NCI-H460 (cell line): ENCODE measurements around the gene TFR2. TPM values are rescaled to one million over a fixed set of nuclear protein-coding genes. Genes with fewer than 3 reads are reported as not detected.

ENCODE experiments used
- DNase-seq: peaks from one replicate; pipeline ENCODE4 v3.0.0-alpha.2; 2016; ENCODE audit warnings: low read depth; ENCODE audit errors: extremely low read depth
- total RNA-seq: library from RNA; depleted of rRNA; stranded (reverse); fragments of >200 nt; shearing (Covaris generic); gene quantifications from 2 replicates; pipeline ENCODE4 v1.2.3, GENCODE V29; 2014

TFR2 gene
- total RNA-seq, 1 experiment from 2014 or later = 3.8 TPM

GRCh38 chr7:100591596-100591995, 49.8 kb downstream of the TFR2 start:
- DNase-seq = no peak

GRCh38 chr7:100590077-100590737, 51.1 kb downstream of the TFR2 start:
- no peak for DNase-seq

GRCh38 chr7:100589341-100589947, 51.9 kb downstream of the TFR2 start:
- no peak for DNase-seq

GRCh38 chr7:100588438-100588837, 52.9 kb downstream of the TFR2 start:
- no peak for DNase-seq

- peak; percentile 100 for DNase-seq
These were observed 54.9 kb downstream of the TFR2 start, which contains the start of gene FBXO24 for GRCh38 chr7:100586266-100587025. Gene FBXO24 (plus strand): TSS chr7:100586328. CDS start chr7:100586626, 298 bp downstream.

GRCh38 chr7:100585511-100586265, 55.7 kb downstream of the TFR2 start, which contains the start of gene LRCH4:
Gene LRCH4 (minus strand): TSS chr7:100586129. CDS start chr7:100586100, 29 bp downstream.
- no peak for DNase-seq

- no peak for DNase-seq
These were observed 56.5 kb downstream of the TFR2 start for GRCh38 chr7:100584683-100585510.

- DNase-seq = no peak
These were observed 57.2 kb downstream of the TFR2 start for GRCh38 chr7:100584054-100584682.

GRCh38 chr7:100583132-100584053, 58.0 kb downstream of the TFR2 start:
- no peak for DNase-seq

- no peak for DNase-seq
These were observed 58.7 kb downstream of the TFR2 start for GRCh38 chr7:100582650-100583049.

- DNase-seq = no peak
These were observed 59.2 kb downstream of the TFR2 start for GRCh38 chr7:100582041-100582579.

GRCh38 chr7:100580466-100581283, 60.7 kb downstream of the TFR2 start:
- DNase-seq = no peak

GRCh38 chr7:100578246-100579183, 62.8 kb downstream of the TFR2 start:
- no peak for DNase-seq

GRCh38 chr7:100577507-100577906, 63.8 kb downstream of the TFR2 start:
- DNase-seq = no peak

- no peak for DNase-seq
These were observed 64.2 kb downstream of the TFR2 start for GRCh38 chr7:100577103-100577502.

GRCh38 chr7:100576384-100576993, 64.9 kb downstream of the TFR2 start:
- no peak for DNase-seq
